GM10248 (cell line): ENCODE measurements around the gene TARBP2.
"Not testable (repeated sequence)": the region's sequence is repeated elsewhere in the genome, so short reads cannot be mapped to it uniquely, and the experiment has no call there.

Source experiments
- CTCF ChIA-PET: fragments of 300-600 bp; sonication (Branson Sonifier 250); formaldehyde crosslinking; extraction: SDS; loops from one replicate; lab custom pipeline; 2021; ENCODE audit warnings: antibody characterized with exemption; lab: Yijun Ruan, JAX
- POLR2A ChIA-PET: fragments of 350-650 bp; sonication (Branson Sonifier 250); formaldehyde crosslinking; extraction: SDS; loops from one replicate; lab custom pipeline; 2020; ENCODE audit warnings: antibody characterized with exemption; lab: Yijun Ruan, JAX
- DNase-seq: peaks from one replicate; pipeline ENCODE4 v3.0.0; 2012; ENCODE audit errors: extremely low spot score
- TF ChIP-seq, protein P1 (sequence below): IDR thresholded peaks from 2 replicates; pipeline ENCODE4 v1.5.1; 2012; ENCODE audit warnings: mild to moderate bottlenecking, low read depth; ENCODE audit errors: extremely low read depth, missing control alignments, control extremely low read depth

Gene TARBP2

DNA sequence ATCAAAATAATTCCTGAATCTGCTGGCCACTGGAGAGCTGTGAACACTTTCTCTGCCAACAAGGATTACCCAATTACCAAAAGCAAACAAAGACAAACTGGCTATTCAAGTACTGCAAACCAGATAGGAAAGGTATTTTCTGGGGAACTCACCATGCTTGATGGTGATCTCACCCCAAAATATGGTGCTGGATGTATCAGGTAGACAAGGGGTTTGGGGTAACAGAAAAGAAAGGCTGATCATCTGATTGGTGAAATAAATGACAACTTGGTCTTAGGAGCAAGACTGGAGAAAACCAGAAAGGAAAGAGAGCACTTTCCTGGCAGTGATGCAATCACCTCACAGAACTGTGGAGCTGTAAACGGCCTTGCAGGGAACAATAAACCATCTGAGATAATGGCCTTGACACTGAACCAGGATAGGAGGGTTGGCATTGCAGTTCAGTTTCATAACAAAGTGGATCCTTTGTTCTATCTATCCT lies 37.2 kb downstream of the TARBP2 start:
- ChIA-PET CTCF (interaction anchor here (0.8 to 8.8 kb wide), 5 partner anchors 27 to 207 kb away, joined by 3 to 213 read pairs (median 3); partner anchors contain the start of gene ATP5MC2), POLR2A (no interaction called here)
- TF ChIP-seq, protein P1, sequence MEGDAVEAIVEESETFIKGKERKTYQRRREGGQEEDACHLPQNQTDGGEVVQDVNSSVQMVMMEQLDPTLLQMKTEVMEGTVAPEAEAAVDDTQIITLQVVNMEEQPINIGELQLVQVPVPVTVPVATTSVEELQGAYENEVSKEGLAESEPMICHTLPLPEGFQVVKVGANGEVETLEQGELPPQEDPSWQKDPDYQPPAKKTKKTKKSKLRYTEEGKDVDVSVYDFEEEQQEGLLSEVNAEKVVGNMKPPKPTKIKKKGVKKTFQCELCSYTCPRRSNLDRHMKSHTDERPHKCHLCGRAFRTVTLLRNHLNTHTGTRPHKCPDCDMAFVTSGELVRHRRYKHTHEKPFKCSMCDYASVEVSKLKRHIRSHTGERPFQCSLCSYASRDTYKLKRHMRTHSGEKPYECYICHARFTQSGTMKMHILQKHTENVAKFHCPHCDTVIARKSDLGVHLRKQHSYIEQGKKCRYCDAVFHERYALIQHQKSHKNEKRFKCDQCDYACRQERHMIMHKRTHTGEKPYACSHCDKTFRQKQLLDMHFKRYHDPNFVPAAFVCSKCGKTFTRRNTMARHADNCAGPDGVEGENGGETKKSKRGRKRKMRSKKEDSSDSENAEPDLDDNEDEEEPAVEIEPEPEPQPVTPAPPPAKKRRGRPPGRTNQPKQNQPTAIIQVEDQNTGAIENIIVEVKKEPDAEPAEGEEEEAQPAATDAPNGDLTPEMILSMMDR, result no peak
- DNase-seq, result no peak

DNA sequence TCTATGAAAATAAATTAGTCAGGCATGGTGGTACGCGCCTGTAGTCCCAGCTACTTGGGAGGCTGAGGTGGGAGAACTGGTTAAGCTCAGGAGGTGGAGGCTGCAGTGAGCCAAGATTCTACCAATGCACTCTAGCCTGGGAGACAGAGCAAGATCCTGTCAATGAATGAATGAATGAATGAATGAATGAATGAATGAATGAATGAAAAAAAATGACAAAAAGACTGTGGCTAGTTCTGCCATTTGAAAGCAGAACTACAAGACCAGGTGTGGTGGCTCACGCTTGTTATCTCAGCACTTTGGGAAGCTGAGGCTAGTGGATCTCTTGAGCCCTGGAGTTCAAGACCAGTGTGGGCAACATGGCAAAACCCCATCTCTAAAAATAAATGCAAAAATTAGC lies 38.4 kb downstream of the TARBP2 start:
- TF ChIP-seq, protein P1, result no peak
- DNase-seq, result no peak
- ChIA-PET CTCF (interaction anchor here (1.1 to 8.8 kb wide), 3 partner anchors 29 to 205 kb away, joined by 3 to 213 read pairs (median 88); partner anchors contain the start of gene ATP5MC2), POLR2A (interaction anchor here (0.6 kb wide), 1 partner anchor 21 kb away, joined by 3 read pairs; no protein-coding TSS in a partner anchor)

GRCh38 chr12:53543539-53543938 lies 42.5 kb downstream of the TARBP2 start:
- DNase-seq, result peak; percentile 78
- CTCF ChIA-PET, result interaction anchor here (0.6 to 8.8 kb wide), 59 partner anchors 8 to 232 kb away, joined by 3 to 213 read pairs (median 5); partner anchors contain the start of genes ATP5MC2, CALCOCO1 and TARBP2
- TF ChIP-seq, protein P1, result peak; percentile 75
- POLR2A ChIA-PET, result interaction anchor here (1.0 to 1.6 kb wide), 2 partner anchors 132 to 200 kb away, joined by 3 to 6 read pairs; partner anchors contain the start of gene ATP5MC2

DNA sequence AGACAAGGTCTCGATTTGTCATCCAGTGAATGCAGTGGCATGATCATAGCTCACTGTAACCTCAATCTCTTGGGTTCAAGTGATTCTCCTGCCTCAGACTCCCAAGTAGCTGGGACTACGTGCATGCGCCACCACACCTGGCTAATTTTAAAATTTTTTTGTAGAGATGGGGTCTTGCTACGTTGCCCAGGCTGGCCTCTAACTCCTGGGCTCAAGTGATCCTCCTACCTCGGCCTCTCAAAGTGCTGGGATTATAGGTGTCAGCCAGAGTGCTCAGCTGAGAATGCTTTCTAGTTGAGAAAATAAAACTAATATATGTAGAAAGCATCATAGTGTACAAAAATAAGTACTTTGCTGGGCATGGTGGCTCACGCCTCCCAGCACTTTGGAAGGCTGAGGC lies 47.3 kb downstream of the TARBP2 start:
- POLR2A ChIA-PET, DNase-seq: not testable (repeated sequence)
- CTCF ChIA-PET, result interaction anchor here (1.1 to 2.0 kb wide), 5 partner anchors 14 to 197 kb away, joined by 3 to 9 read pairs (median 5); partner anchors contain the start of gene ATP5MC2

GRCh38 chr12:53550131-53550530 lies 49.0 kb downstream of the TARBP2 start:
- DNase-seq, POLR2A ChIA-PET: not testable (repeated sequence)
- CTCF ChIA-PET, result interaction anchor here (1.6 to 3.1 kb wide), 5 partner anchors 11 to 196 kb away, joined by 3 to 18 read pairs (median 10); partner anchors contain the start of gene ATP5MC2

- DNase-seq, result no peak
- TF ChIP-seq, protein P1, result no peak
- ChIA-PET CTCF (interaction anchor here (1.4 to 3.1 kb wide), 6 partner anchors 11 to 196 kb away, joined by 3 to 18 read pairs (median 8); partner anchors contain the start of gene ATP5MC2), POLR2A (no interaction called here)
Measured at GRCh38 chr12:53550595-53550994, 49.5 kb downstream of the TARBP2 start.

DNA sequence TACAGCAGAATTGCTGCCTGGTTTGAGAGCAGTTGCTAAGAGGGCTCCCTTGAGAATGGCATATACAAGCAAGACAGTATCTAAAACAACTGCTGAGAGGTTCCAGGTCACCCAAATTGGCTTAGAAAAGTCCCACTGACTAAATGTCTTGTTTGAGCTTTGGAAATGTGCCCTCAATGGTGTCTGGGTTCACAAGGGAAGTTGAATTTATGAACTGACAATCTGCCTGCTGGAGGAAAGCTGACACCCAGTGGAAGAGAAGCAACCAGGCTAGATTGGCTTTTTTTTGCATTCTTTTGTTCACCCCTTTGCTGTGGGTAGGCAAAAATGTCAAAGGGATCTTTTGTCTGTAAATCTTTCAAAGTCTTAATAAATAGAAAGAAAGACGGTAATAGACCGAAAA lies 50.8 kb downstream of the TARBP2 start:
- DNase-seq, result peak; percentile 30
- TF ChIP-seq, protein P1, result peak; percentile 2
- CTCF ChIA-PET, result interaction anchor here (1.3 to 3.1 kb wide), 7 partner anchors 8 to 195 kb away, joined by 3 to 18 read pairs (median 10); partner anchors contain the start of gene ATP5MC2
- POLR2A ChIA-PET, result no interaction called here
